Measurements from ENCODE around the gene HES3. TPM values are rescaled to one million over a fixed set of nuclear protein-coding genes. Genes with fewer than 3 reads are reported as not detected.

The HES3 gene
- total RNA-seq, 1 donor = not detected

- no peaks in the 10 kb centered on the region for H3K4me1 ChIP-seq (ENCODE audit: insufficient read depth, low read length)
- no peak overlapping the region for H3K4me2 ChIP-seq (ENCODE audit: insufficient read depth, low read length)
- no peaks in the 10 kb centered on the region for H3K9me3 ChIP-seq (ENCODE audit: low read depth, low read length)
- no peaks in the 10 kb centered on the region for H3K79me2 ChIP-seq (ENCODE audit: insufficient read depth, low read length)
- H2AFZ ChIP-seq (ENCODE audit: low read length) = no peak overlapping the region
- H4K20me1 ChIP-seq (ENCODE audit: insufficient read depth, low read length) = no peaks in the 10 kb centered on the region
- no peaks in the 10 kb centered on the region for H3K27me3 ChIP-seq (ENCODE audit: insufficient read depth, low read length)
- no peak for DNase-seq (ENCODE audit: insufficient read length, low spot score, missing footprints)
- no peak for TF ChIP-seq CTCF (IDR thresholded peaks at IDR 0.05; ENCODE audit: extremely low read depth, low read depth, low read length)
- no peak overlapping the region for H3K27ac ChIP-seq (ENCODE audit: low read depth, low read length)
- no peaks in the 10 kb centered on the region for H3K36me3 ChIP-seq (ENCODE audit: insufficient read depth, low read length)
- no peak overlapping the region for H3K4me3 ChIP-seq (ENCODE audit: insufficient read depth, low read length)
Observed at GRCh38 chr1:6285336-6285735, 41.4 kb downstream of the HES3 start.

- Histone ChIP-seq H2AFZ (ENCODE audit: low read length) (no peak overlapping the region), H3K27ac (ENCODE audit: low read depth, low read length) (no peak overlapping the region), H3K79me2 (ENCODE audit: insufficient read depth, low read length) (no peaks in the 10 kb centered on the region), H3K27me3 (ENCODE audit: insufficient read depth, low read length) (no peaks in the 10 kb centered on the region), H3K4me3 (ENCODE audit: insufficient read depth, low read length) (no peak overlapping the region), H3K4me1 (ENCODE audit: insufficient read depth, low read length) (no peaks in the 10 kb centered on the region), H3K4me2 (ENCODE audit: insufficient read depth, low read length) (no peak overlapping the region), H4K20me1 (ENCODE audit: insufficient read depth, low read length) (no peaks in the 10 kb centered on the region), H3K36me3 (ENCODE audit: insufficient read depth, low read length) (no peaks in the 10 kb centered on the region), H3K9me3 (ENCODE audit: low read depth, low read length) (no peaks in the 10 kb centered on the region)
- TF ChIP-seq CTCF (IDR thresholded peaks at IDR 0.05; ENCODE audit: extremely low read depth, low read depth, low read length) = no peak
- DNase-seq (ENCODE audit: insufficient read length, low spot score, missing footprints) = no peak
Observed at GRCh38 chr1:6286266-6286665, 42.3 kb downstream of the HES3 start.

- no peaks in the 10 kb centered on the region for H3K36me3 ChIP-seq (ENCODE audit: insufficient read depth, low read length)
- no peak overlapping the region for H2AFZ ChIP-seq (ENCODE audit: low read length)
- H4K20me1 ChIP-seq (ENCODE audit: insufficient read depth, low read length) = no peaks in the 10 kb centered on the region
- no peaks in the 10 kb centered on the region for H3K79me2 ChIP-seq (ENCODE audit: insufficient read depth, low read length)
- no peak for TF ChIP-seq CTCF (IDR thresholded peaks at IDR 0.05; ENCODE audit: extremely low read depth, low read depth, low read length)
- no peak overlapping the region for H3K27ac ChIP-seq (ENCODE audit: low read depth, low read length)
- DNase-seq (ENCODE audit: insufficient read length, low spot score, missing footprints) = no peak
- H3K4me1 ChIP-seq (ENCODE audit: insufficient read depth, low read length) = no peaks in the 10 kb centered on the region
- no peak overlapping the region for H3K4me2 ChIP-seq (ENCODE audit: insufficient read depth, low read length)
- H3K4me3 ChIP-seq (ENCODE audit: insufficient read depth, low read length) = no peak overlapping the region
- no peaks in the 10 kb centered on the region for H3K9me3 ChIP-seq (ENCODE audit: low read depth, low read length)
- H3K27me3 ChIP-seq (ENCODE audit: insufficient read depth, low read length) = no peaks in the 10 kb centered on the region
Observed at GRCh38 chr1:6287029-6287428, 43.0 kb downstream of the HES3 start.

- Histone ChIP-seq H3K27ac (ENCODE audit: low read depth, low read length) (no peak overlapping the region), H3K36me3 (ENCODE audit: insufficient read depth, low read length) (no peaks in the 10 kb centered on the region), H3K79me2 (ENCODE audit: insufficient read depth, low read length) (no peaks in the 10 kb centered on the region), H3K4me1 (ENCODE audit: insufficient read depth, low read length) (no peaks in the 10 kb centered on the region), H4K20me1 (ENCODE audit: insufficient read depth, low read length) (no peaks in the 10 kb centered on the region), H2AFZ (ENCODE audit: low read length) (no peak overlapping the region), H3K27me3 (ENCODE audit: insufficient read depth, low read length) (no peaks in the 10 kb centered on the region), H3K4me3 (ENCODE audit: insufficient read depth, low read length) (no peak overlapping the region), H3K9me3 (ENCODE audit: low read depth, low read length) (no peaks in the 10 kb centered on the region), H3K4me2 (ENCODE audit: insufficient read depth, low read length) (no peak overlapping the region)
- no peak for DNase-seq (ENCODE audit: insufficient read length, low spot score, missing footprints)
- TF ChIP-seq CTCF (IDR thresholded peaks at IDR 0.05; ENCODE audit: extremely low read depth, low read depth, low read length) = no peak
Observed at GRCh38 chr1:6287431-6287886, 43.5 kb downstream of the HES3 start.
